GM21390 (cell line): ENCODE data around the gene OPRM1.

Experiments
- ATAC-seq: cut with Tn5 transposase; IDR thresholded peaks from one replicate; pipeline ENCODE4 v1.9.1; 2021; ENCODE audit not compliant: unreplicated experiment

Gene OPRM1

GRCh38 chr6:154080461-154081189, 41.6 kb downstream of the OPRM1 start:
- ATAC-seq: no peak

- ATAC-seq: no peak
Observed at GRCh38 chr6:154086510-154086909, 47.5 kb downstream of the OPRM1 start.

GRCh38 chr6:154092326-154092962, 53.4 kb downstream of the OPRM1 start:
- ATAC-seq: no peak

- no peak for ATAC-seq
Observed at GRCh38 chr6:154093231-154094044, 54.4 kb downstream of the OPRM1 start.

- no peak for ATAC-seq
Observed at GRCh38 chr6:154095571-154095970, 56.5 kb downstream of the OPRM1 start.

GRCh38 chr6:154096316-154096715, 57.3 kb downstream of the OPRM1 start:
- no peak for ATAC-seq

- no peak for ATAC-seq
Observed at GRCh38 chr6:154096834-154097233, 57.8 kb downstream of the OPRM1 start.

- no peak for ATAC-seq
Observed at GRCh38 chr6:154099211-154099610, 60.2 kb downstream of the OPRM1 start.

- ATAC-seq: no peak
Observed at GRCh38 chr6:154106251-154106650, 67.2 kb downstream of the OPRM1 start.

- ATAC-seq: no peak
Observed at GRCh38 chr6:154111025-154111424, 72.0 kb downstream of the OPRM1 start.

- no peak for ATAC-seq
Observed at GRCh38 chr6:154112181-154112809, 73.3 kb downstream of the OPRM1 start.

- no peak for ATAC-seq
Observed at GRCh38 chr6:154113392-154113791, 74.4 kb downstream of the OPRM1 start.

GRCh38 chr6:154117485-154117884, 78.4 kb downstream of the OPRM1 start:
- ATAC-seq: no peak

- no peak for ATAC-seq
Observed at GRCh38 chr6:154122195-154122925, 83.3 kb downstream of the OPRM1 start.

- no peak for ATAC-seq
Observed at GRCh38 chr6:154123155-154123956, 84.3 kb downstream of the OPRM1 start.

GRCh38 chr6:154125421-154125820, 86.4 kb downstream of the OPRM1 start:
- no peak for ATAC-seq

- no peak for ATAC-seq
Observed at GRCh38 chr6:154127657-154128056, 88.6 kb downstream of the OPRM1 start.

GRCh38 chr6:154134471-154135147, 95.6 kb downstream of the OPRM1 start:
- ATAC-seq: no peak

GRCh38 chr6:154138793-154139192, 99.8 kb downstream of the OPRM1 start:
- ATAC-seq: no peak
